ENCODE data around the gene ISOC1. TPM values are rescaled to one million over a fixed set of nuclear protein-coding genes. Genes with fewer than 3 reads are reported as not detected.

The ISOC1 gene
- total RNA-seq, 1 experiment from 2014 or later = 33.3 TPM

DNA sequence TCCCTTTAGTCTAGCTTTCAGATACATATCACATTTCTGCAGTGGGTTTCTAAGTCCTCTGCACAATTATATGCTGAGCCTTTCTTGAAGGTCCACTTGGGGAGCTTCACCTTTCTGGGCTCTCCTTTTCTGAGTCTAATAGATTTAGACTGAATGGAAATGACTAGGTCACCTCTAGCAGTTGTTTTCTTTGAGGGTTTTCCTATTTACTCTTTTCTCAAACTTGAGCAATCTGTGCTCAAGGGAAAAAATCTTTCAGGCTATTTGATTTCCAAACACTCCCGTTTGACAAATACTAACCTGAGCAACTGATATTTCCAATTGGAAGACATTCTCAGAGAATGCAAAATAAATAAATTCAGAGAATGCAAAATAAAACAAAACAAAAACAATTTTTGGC lies 39.0 kb downstream of the ISOC1 start:
- no TSS peak for BruUV-seq (replicated peaks)
- Mint-ChIP-seq H3K36me3 (ENCODE audit: insufficient read depth, unreplicated experiment) (no peaks in the 10 kb centered on the region), H3K4me1 (ENCODE audit: low read depth, unreplicated experiment) (no peaks in the 10 kb centered on the region), H3K9me3 (ENCODE audit: unreplicated experiment) (no peaks in the 10 kb centered on the region), H3K27me3 (ENCODE audit: insufficient read depth, unreplicated experiment) (no peaks in the 10 kb centered on the region), H3K4me3 (ENCODE audit: unreplicated experiment) (no peak overlapping the region), H3K27ac (ENCODE audit: unreplicated experiment) (no peak overlapping the region)
- DNase-seq = no peak
- ChIA-PET POLR2A (no interaction called here), CTCF (no interaction called here)
- no peak overlapping the region for H3K4me3 ChIP-seq (ENCODE audit: low read depth, low read length)
- intact Hi-C loops (cut with micrococcal nuclease; ENCODE audit: unreplicated experiment) = no loop called here
- TF ChIP-seq, protein P1, sequence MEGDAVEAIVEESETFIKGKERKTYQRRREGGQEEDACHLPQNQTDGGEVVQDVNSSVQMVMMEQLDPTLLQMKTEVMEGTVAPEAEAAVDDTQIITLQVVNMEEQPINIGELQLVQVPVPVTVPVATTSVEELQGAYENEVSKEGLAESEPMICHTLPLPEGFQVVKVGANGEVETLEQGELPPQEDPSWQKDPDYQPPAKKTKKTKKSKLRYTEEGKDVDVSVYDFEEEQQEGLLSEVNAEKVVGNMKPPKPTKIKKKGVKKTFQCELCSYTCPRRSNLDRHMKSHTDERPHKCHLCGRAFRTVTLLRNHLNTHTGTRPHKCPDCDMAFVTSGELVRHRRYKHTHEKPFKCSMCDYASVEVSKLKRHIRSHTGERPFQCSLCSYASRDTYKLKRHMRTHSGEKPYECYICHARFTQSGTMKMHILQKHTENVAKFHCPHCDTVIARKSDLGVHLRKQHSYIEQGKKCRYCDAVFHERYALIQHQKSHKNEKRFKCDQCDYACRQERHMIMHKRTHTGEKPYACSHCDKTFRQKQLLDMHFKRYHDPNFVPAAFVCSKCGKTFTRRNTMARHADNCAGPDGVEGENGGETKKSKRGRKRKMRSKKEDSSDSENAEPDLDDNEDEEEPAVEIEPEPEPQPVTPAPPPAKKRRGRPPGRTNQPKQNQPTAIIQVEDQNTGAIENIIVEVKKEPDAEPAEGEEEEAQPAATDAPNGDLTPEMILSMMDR (IDR thresholded peaks at IDR 0.05; ENCODE audit: insufficient read depth in 1 of 2, low read depth in 1 of 2, low read length in 1 of 2, severe bottlenecking in 1 of 2, unreplicated experiment in 1 of 2) = no peak
- H3K27me3 ChIP-seq (replicated peaks; ENCODE audit: control insufficient read depth, insufficient read depth, low read length) = no peaks in the 10 kb centered on the region
- H3K9me3 ChIP-seq = no peaks in the 10 kb centered on the region
- no peaks in the 10 kb centered on the region for H3K4me1 ChIP-seq
- no peaks in the 10 kb centered on the region for H3K36me3 ChIP-seq (ENCODE audit: control insufficient read depth, insufficient read depth, low read length)

DNA sequence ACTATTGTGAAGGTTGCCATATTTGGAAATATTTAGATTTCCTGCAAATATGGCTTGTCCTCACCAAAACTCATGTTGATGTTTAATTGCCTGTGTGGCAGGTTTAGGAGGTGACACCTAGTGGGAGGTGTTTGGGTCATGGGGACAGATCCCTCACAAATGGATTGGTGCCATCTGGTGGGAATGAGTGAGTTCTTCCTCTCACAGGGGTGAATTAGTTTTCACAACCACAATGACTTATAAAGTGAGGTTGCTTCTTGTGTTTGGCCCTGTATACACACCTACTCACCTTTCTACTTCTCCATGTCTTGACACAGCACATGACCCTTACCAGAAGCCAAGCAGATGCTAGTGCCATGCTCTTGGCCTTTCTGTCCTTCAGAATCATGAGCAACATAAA lies 41.1 kb downstream of the ISOC1 start:
- no TSS peak for BruUV-seq (replicated peaks)
- H3K9me3 Mint-ChIP-seq (ENCODE audit: unreplicated experiment) = no peaks in the 10 kb centered on the region
- no peaks in the 10 kb centered on the region for H3K36me3 Mint-ChIP-seq (ENCODE audit: insufficient read depth, unreplicated experiment)
- H3K4me3 Mint-ChIP-seq (ENCODE audit: unreplicated experiment) = no peak overlapping the region
- Histone ChIP-seq H3K36me3 (ENCODE audit: control insufficient read depth, insufficient read depth, low read length) (no peaks in the 10 kb centered on the region), H3K27me3 (replicated peaks; ENCODE audit: control insufficient read depth, insufficient read depth, low read length) (no peaks in the 10 kb centered on the region), H3K4me1 (no peaks in the 10 kb centered on the region), H3K9me3 (no peaks in the 10 kb centered on the region), H3K4me3 (ENCODE audit: low read depth, low read length) (no peak overlapping the region)
- H3K27me3 Mint-ChIP-seq (ENCODE audit: insufficient read depth, unreplicated experiment) = no peaks in the 10 kb centered on the region
- ChIA-PET CTCF (no interaction called here), POLR2A (no interaction called here)
- no peaks in the 10 kb centered on the region for H3K4me1 Mint-ChIP-seq (ENCODE audit: low read depth, unreplicated experiment)
- no peak overlapping the region for H3K27ac Mint-ChIP-seq (ENCODE audit: unreplicated experiment)
- DNase-seq = peak; percentile 42 to 46
- intact Hi-C loops (cut with micrococcal nuclease; ENCODE audit: unreplicated experiment) = loop anchor here (1.0 kb wide), 2 partner anchors 230 to 922 kb away; no protein-coding TSS in a partner anchor
- TF ChIP-seq, protein P1 (IDR thresholded peaks at IDR 0.05; ENCODE audit: insufficient read depth in 1 of 2, low read depth in 1 of 2, low read length in 1 of 2, severe bottlenecking in 1 of 2, unreplicated experiment in 1 of 2) = peak; percentile 32 to 44

DNA sequence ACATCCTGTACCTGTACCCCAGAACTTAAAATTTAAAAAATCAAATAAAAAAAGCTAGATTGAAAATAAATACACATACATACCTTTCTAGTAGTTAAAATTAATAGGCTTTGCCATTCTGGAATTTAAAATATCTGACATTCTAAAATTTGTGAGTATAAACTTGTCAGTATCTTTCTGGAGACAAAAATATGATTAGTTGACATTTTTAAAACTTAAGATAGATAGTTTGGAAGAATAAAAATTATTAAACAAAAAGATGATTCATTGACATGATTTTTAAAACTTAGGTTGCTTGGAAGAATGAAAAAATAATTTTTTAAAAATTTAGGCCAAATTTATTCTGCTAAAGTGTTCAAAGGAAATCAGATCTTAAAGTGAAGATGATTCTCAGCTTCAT lies 43.1 kb downstream of the ISOC1 start:
- no peaks in the 10 kb centered on the region for H3K9me3 Mint-ChIP-seq (ENCODE audit: unreplicated experiment)
- no peaks in the 10 kb centered on the region for H3K27me3 ChIP-seq (replicated peaks; ENCODE audit: control insufficient read depth, insufficient read depth, low read length)
- ChIA-PET POLR2A (no interaction called here), CTCF (no interaction called here)
- no peak overlapping the region for H3K27ac Mint-ChIP-seq (ENCODE audit: unreplicated experiment)
- H3K36me3 ChIP-seq (ENCODE audit: control insufficient read depth, insufficient read depth, low read length) = no peaks in the 10 kb centered on the region
- H3K4me1 ChIP-seq = no peaks in the 10 kb centered on the region
- intact Hi-C loops (cut with micrococcal nuclease; ENCODE audit: unreplicated experiment) = no loop called here
- no peak for DNase-seq
- no peak overlapping the region for H3K4me3 ChIP-seq (ENCODE audit: low read depth, low read length)
- H3K4me3 Mint-ChIP-seq (ENCODE audit: unreplicated experiment) = no peak overlapping the region
- H3K9me3 ChIP-seq = no peaks in the 10 kb centered on the region
- H3K27me3 Mint-ChIP-seq (ENCODE audit: insufficient read depth, unreplicated experiment) = no peaks in the 10 kb centered on the region
- TF ChIP-seq, protein P1 (IDR thresholded peaks at IDR 0.05; ENCODE audit: insufficient read depth in 1 of 2, low read depth in 1 of 2, low read length in 1 of 2, severe bottlenecking in 1 of 2, unreplicated experiment in 1 of 2) = no peak
- no peaks in the 10 kb centered on the region for H3K4me1 Mint-ChIP-seq (ENCODE audit: low read depth, unreplicated experiment)
- BruUV-seq (replicated peaks) = no TSS peak
- H3K36me3 Mint-ChIP-seq (ENCODE audit: insufficient read depth, unreplicated experiment) = no peaks in the 10 kb centered on the region
